SK-N-MC (cell line): ENCODE measurements around the gene C1orf115.

Source experiments
- EZH2 ChIP-seq: fragments of 200-600 bp; sonication (generic); IDR thresholded peaks from one replicate; pipeline ENCODE4 v1.6.1; 2017; ENCODE audit warnings: antibody characterized with exemption
- FOXP2 ChIP-seq: optimal IDR thresholded peaks from 2 replicates; pipeline ENCODE3; 2011; ENCODE audit warnings: mild to moderate bottlenecking, moderate library complexity; ENCODE audit not compliant: insufficient read depth; ENCODE audit errors: extremely low read length, control extremely low read depth
- POLR2AphosphoS5 ChIP-seq: IDR thresholded peaks from 2 replicates; pipeline ENCODE4 v1.6.1; 2012; ENCODE audit warnings: mild to moderate bottlenecking, low read depth, low read length, borderline replicate concordance

GRCh38 chr1:220705782-220706181, 15.6 kb downstream of the C1orf115 start:
- no peak for TF ChIP-seq POLR2AphosphoS5
- no peak for TF ChIP-seq EZH2
- TF ChIP-seq FOXP2: no peak
